Lower leg skin (tissue), 3 donors: ENCODE results near the gene SNRNP200.

ENCODE experiments used
- CTCF ChIP-seq, 3 donors: fragments of 450-650 bp; IDR thresholded peaks; one replicate each; pipeline ENCODE4 v1.5.1; 2016; ENCODE audit warnings: antibody characterized with exemption in 3 of 3, mild to moderate bottlenecking in 3 of 3, moderate library complexity in 2 of 3
- POLR2A ChIP-seq, 2 donors: fragments of 450-650 bp; IDR thresholded peaks; one replicate each; pipeline ENCODE4 v1.6.1; 2016 to 2017; ENCODE audit warnings: antibody characterized with exemption in 2 of 2, mild to moderate bottlenecking in 1 of 2, moderate library complexity in 1 of 2

GRCh38 chr2:96271995-96272394 lies 33.4 kb downstream of the SNRNP200 start:
- TF ChIP-seq CTCF (IDR thresholded peaks at IDR 0.05) = no peak
- TF ChIP-seq POLR2A (IDR thresholded peaks at IDR 0.05) = no peak
